Measurements from ENCODE around the gene NDE1.
"Not testable (repeated sequence)": the region's sequence is repeated elsewhere in the genome, so short reads cannot be mapped to it uniquely, and the experiment has no call there.

Gene NDE1, protein sequence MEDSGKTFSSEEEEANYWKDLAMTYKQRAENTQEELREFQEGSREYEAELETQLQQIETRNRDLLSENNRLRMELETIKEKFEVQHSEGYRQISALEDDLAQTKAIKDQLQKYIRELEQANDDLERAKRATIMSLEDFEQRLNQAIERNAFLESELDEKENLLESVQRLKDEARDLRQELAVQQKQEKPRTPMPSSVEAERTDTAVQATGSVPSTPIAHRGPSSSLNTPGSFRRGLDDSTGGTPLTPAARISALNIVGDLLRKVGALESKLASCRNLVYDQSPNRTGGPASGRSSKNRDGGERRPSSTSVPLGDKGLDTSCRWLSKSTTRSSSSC

DNA sequence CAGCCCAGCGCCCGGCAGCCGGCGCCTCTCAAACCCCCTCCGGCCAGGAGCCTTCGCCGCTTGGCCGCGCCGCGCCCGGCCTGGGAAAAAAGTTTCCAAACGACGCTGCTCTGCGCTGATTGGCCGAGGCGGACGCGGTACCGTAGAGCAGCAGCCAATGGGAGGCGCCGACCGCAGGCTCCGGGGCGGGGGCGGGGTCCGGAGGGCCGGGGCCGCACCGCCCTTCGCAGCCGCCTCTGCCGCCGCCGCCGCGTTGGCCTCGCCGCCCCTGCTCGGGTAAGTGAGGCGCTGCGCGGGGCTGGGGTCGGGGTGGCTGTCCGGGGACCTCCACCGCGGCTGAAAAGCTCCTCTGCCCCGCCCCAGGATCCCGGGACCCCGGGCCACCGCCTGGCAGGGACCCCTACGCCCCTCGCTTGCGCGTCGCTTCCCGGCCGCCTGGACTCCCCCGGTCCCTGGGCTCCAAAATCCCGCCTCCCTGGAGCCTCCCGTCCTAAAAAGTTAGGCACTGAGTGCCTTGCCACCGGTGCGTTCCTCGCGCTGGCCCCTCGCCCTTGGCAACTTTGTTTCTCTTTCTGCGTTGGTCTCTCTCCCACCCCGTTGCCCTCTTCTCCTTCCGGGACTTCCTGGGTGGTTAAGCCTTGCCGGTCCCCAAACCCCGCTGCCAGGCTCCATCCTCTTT, at the start of gene NDE1:
Gene NDE1, plus strand, starts transcription at position 227 of the 679 bp plus-strand sequence. CDS start 14,534 bp downstream, outside the sequence.
- H3K27me3 ChIP-seq (ENCODE audit: low read depth, low read length): no peaks in the 10 kb centered on the region
- H3K36me3 ChIP-seq (ENCODE audit: control insufficient read depth in 1 of 2, insufficient read depth in 2 of 2, low read length in 2 of 2): no peaks in the 10 kb centered on the region
- H3K27ac ChIP-seq (ENCODE audit: low read length): peak within 1 kb of the TSS; percentile 87
- H3K4me3 ChIP-seq (ENCODE audit: low read depth in 1 of 2, low read length in 2 of 2): peak within 1 kb of the TSS; percentile 82 to 84
- H3K4me1 ChIP-seq (ENCODE audit: control insufficient read depth in 1 of 2, insufficient read depth in 2 of 2, low read length in 2 of 2): peaks cover 2 to 48% of the 10 kb centered on the region in 2 donors
- no peaks in the 10 kb centered on the region for H3K9me3 ChIP-seq (ENCODE audit: control insufficient read depth in 1 of 2, low read length in 2 of 2)

DNA sequence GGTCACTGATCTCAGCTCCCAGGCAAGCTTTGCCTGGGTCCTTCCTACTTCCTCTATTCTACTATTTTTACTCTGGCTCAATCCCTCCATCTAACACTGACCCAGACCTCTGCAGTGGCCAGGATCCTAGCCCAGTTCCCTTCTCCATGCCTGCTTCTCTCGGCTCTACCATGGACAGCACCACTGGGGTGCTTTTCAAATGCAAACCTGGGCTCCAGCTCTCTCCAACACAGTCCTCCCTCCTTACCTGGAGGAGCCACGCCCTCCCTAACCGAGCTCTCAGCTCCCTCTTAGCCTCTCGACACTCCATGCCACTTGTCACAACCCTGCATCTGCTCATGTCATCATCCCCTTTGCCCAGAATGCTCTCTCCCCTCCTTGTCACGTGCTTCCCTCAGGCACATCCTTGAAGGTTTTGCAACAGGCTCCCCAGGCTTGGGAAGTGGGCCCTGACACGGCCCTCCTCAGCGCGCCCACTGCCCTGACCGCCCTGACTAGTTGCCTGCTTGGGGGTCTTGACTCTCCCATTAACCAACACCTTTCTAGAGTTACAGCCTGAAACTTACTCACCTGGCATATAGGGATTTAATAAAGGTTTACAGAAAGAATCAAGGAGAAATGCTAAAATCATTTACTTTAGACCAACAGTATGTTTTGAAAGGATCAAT, 48.7 kb upstream of the NDE1 start:
- H3K4me3 ChIP-seq (ENCODE audit: low read depth in 1 of 2, low read length in 2 of 2): no peak overlapping the region
- H3K27me3 ChIP-seq (ENCODE audit: low read depth, low read length): no peaks in the 10 kb centered on the region
- H3K4me1 ChIP-seq (ENCODE audit: control insufficient read depth in 1 of 2, insufficient read depth in 2 of 2, low read length in 2 of 2): no peaks in the 10 kb centered on the region
- peaks cover 60 to 93% of the 10 kb centered on the region in 2 donors for H3K36me3 ChIP-seq (ENCODE audit: control insufficient read depth in 1 of 2, insufficient read depth in 2 of 2, low read length in 2 of 2)
- no peaks in the 10 kb centered on the region for H3K9me3 ChIP-seq (ENCODE audit: control insufficient read depth in 1 of 2, low read length in 2 of 2)
- no peak overlapping the region for H3K27ac ChIP-seq (ENCODE audit: low read length)

DNA sequence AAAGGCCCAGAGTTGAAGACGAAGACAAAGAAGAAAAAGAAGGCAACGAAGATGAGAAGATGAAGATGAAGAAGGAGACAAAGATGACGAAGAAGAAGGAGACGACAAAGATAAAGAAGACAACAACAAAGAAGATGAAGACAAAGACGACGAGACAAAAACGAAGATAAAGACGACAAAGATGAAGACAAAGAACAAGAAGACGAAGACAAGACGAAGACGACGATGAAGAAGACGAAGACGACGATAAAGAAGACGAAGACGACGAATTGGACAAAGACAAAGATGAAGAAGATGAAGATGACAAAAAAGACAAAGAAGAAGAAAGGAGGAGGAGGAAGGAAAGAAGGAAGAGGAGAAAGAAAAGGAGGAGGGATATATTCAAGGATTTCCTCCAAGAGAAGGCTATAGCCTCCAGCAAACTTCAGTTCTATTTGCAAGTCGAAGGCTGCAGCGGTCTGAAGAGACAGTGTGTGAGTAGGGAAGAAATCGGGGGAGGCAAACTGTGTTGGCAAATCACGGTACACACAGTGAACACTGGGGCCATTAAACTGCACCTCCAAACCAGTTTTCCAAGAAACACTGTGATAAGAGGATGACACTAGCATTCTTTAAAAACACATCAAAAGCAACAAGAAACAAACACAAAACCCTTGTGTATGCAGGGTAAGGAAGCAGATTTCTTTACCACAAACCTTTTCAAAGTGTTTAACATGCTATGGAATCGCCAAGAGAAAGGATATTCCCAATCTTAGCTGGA, 47.6 kb upstream of the NDE1 start:
- no peaks in the 10 kb centered on the region for H3K9me3 ChIP-seq (ENCODE audit: control insufficient read depth in 1 of 2, low read length in 2 of 2)
- H3K4me3 ChIP-seq (ENCODE audit: low read depth in 1 of 2, low read length in 2 of 2): no peak overlapping the region
- H3K4me1 ChIP-seq (ENCODE audit: control insufficient read depth in 1 of 2, insufficient read depth in 2 of 2, low read length in 2 of 2): no peaks in the 10 kb centered on the region
- no peaks in the 10 kb centered on the region for H3K27me3 ChIP-seq (ENCODE audit: low read depth, low read length)
- peaks cover 57 to 90% of the 10 kb centered on the region in 2 donors for H3K36me3 ChIP-seq (ENCODE audit: control insufficient read depth in 1 of 2, insufficient read depth in 2 of 2, low read length in 2 of 2)
- H3K27ac ChIP-seq (ENCODE audit: low read length): no peak overlapping the region

DNA sequence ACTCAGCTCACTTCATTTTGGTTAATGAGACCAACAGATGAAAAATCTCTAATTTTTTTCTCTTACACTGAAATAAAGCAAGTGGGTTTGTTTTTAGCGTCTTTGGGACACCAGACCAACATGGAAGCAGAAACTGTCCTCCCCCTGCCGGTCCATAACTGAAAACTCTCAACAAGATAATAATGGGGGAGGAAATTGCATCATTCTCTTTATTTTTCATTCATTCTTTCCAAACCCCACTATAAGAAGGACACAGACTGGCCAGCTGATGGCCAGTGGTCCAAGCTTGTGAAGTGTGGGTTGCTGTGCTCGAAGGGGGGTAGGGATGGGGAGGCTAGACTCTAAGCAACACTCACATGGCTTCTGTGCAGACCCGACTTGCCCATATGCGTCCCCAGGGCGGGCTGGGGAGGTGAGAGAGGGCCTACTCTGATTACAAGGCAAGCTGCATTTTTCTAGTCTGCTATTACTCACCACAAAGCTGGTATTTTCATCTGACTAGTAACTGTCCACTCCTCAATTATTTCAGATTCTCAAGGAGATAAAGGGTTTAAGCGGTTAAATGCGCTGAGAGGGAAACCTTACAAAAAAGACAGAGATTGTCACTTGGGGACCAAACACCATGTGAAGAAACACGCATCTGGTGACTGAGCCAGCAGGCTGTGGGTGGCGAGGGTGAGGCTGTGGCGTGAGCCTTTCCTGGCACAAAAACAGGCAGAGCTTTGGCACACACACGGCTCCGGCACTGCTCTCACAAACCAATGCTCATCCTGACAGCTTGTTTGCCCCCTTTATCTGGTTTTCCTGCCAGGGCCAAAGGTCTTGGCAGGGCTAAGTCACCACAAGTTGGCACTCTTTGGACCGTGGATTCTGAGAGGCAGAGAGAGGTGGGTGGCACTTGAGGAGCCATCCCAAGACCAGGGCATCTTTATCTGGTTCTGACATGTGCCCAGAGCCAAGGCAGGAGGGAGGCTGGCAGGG, 45.3 kb upstream of the NDE1 start:
- Histone ChIP-seq H3K36me3 (ENCODE audit: control insufficient read depth in 1 of 2, insufficient read depth in 2 of 2, low read length in 2 of 2) (peaks cover 57 to 84% of the 10 kb centered on the region in 2 donors), H3K27ac (ENCODE audit: low read length) (no peak overlapping the region), H3K4me3 (ENCODE audit: low read depth in 1 of 2, low read length in 2 of 2) (no peak overlapping the region), H3K4me1 (ENCODE audit: control insufficient read depth in 1 of 2, insufficient read depth in 2 of 2, low read length in 2 of 2) (no peaks in the 10 kb centered on the region), H3K27me3 (ENCODE audit: low read depth, low read length) (no peaks in the 10 kb centered on the region), H3K9me3 (ENCODE audit: control insufficient read depth in 1 of 2, low read length in 2 of 2) (no peaks in the 10 kb centered on the region)

DNA sequence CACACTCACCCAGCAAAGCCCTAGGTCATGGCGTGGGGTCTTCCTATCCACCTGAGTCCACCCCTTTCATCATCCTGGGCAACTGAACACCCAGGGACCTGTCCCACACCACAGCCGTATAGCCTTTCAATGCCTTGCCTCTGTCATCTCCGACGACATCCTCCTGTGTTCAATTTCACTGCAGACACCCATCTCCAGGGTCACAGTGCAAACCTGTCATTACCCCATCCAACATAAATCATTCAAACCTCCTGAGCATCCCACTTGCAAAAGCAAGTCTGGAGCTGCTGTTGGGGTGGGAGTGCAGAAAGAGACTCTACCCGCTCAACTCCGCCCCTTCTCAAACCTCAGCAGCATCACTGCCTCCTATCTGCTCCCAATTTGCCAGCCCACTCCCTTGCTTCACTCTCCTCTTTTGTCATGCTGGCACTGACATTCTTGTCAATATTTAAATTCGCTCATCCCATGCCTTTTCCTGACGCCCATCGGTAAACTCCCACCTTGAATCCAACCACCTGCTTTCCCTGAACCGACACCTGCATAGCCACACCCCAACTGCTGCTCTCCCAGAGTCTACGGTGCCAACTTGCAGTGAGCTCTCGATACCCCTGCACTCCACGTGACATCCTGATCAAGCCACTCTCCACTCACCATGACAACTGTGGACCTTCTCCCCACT, 44.1 kb upstream of the NDE1 start:
- Histone ChIP-seq H3K9me3 (ENCODE audit: control insufficient read depth in 1 of 2, low read length in 2 of 2) (no peaks in the 10 kb centered on the region), H3K4me3 (ENCODE audit: low read depth in 1 of 2, low read length in 2 of 2) (no peak overlapping the region), H3K36me3 (ENCODE audit: control insufficient read depth in 1 of 2, insufficient read depth in 2 of 2, low read length in 2 of 2) (peaks cover 57 to 83% of the 10 kb centered on the region in 2 donors), H3K4me1 (ENCODE audit: control insufficient read depth in 1 of 2, insufficient read depth in 2 of 2, low read length in 2 of 2) (no peaks in the 10 kb centered on the region), H3K27me3 (ENCODE audit: low read depth, low read length) (no peaks in the 10 kb centered on the region), H3K27ac (ENCODE audit: low read length) (no peak overlapping the region)

DNA sequence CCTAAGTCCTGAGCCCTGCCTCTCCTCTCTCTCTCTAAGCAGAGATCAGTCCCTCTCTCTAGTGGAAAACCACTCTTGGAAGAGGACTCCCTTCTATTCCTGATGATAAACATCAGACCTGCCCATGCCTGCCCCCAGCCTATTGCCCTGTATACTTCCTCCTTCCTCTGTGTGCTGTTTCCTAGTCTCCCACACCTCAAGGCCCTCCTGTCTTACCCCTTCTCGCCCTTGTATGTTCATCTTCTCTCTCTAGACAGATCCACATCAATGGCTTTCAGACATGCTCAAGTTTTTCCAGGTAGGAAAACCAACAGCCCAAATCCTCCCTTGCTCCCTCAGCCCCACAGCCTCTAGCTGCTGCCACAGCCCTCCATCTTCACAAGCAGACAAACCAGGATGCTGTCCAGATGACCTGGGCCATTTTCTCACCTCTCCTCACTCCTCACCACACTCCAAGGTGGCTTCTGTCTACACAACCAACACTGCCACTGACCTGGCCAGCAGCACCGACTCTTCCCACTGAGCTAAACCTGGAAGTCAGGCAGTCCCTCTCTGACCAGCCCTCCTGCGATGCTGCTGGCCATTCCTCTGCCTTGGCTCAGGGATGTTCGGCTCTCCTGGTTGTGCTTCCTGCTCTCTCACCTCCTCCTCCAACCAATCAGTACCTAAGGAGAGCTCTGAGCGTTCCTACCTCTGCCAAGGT, 43.4 kb upstream of the NDE1 start:
- Histone ChIP-seq H3K4me3 (ENCODE audit: low read depth in 1 of 2, low read length in 2 of 2) (no peak overlapping the region), H3K4me1 (ENCODE audit: control insufficient read depth in 1 of 2, insufficient read depth in 2 of 2, low read length in 2 of 2) (no peaks in the 10 kb centered on the region), H3K9me3 (ENCODE audit: control insufficient read depth in 1 of 2, low read length in 2 of 2) (no peaks in the 10 kb centered on the region), H3K27ac (ENCODE audit: low read length) (no peak overlapping the region), H3K36me3 (ENCODE audit: control insufficient read depth in 1 of 2, insufficient read depth in 2 of 2, low read length in 2 of 2) (peaks cover 54 to 83% of the 10 kb centered on the region in 2 donors), H3K27me3 (ENCODE audit: low read depth, low read length) (no peaks in the 10 kb centered on the region)

DNA sequence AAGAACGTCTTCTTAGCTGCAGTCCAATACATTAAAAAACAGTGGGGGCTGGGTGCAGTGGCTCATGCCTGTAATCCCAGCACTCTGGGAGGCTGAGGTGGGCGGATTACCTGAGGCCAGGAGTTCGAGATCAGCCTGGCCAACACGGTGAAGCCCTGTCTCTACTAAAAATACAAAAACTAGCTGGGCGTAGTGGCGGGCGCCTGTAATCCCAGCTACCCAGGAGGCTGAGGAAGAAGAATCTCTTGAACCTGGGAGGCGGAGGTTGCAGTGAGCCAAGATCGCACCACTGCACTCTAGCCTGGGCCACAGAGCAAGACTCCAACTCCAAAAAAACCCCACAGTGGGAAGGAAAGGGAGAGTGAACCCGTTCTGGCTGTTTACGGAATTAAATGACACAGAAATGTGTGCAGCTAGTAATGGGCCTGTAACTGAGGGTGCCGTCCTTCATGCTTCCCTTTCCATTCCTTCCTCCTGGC, 42.8 kb upstream of the NDE1 start:
- H3K4me1 ChIP-seq (ENCODE audit: control insufficient read depth in 1 of 2, insufficient read depth in 2 of 2, low read length in 2 of 2); H3K9me3 ChIP-seq (ENCODE audit: control insufficient read depth in 1 of 2, low read length in 2 of 2); H3K4me3 ChIP-seq (ENCODE audit: low read depth in 1 of 2, low read length in 2 of 2); H3K27me3 ChIP-seq (ENCODE audit: low read depth, low read length); H3K27ac ChIP-seq (ENCODE audit: low read length): not testable (repeated sequence)
- H3K36me3 ChIP-seq (ENCODE audit: control insufficient read depth in 1 of 2, insufficient read depth in 2 of 2, low read length in 2 of 2): peaks cover 54 to 83% of the 10 kb centered on the region in 2 donors

DNA sequence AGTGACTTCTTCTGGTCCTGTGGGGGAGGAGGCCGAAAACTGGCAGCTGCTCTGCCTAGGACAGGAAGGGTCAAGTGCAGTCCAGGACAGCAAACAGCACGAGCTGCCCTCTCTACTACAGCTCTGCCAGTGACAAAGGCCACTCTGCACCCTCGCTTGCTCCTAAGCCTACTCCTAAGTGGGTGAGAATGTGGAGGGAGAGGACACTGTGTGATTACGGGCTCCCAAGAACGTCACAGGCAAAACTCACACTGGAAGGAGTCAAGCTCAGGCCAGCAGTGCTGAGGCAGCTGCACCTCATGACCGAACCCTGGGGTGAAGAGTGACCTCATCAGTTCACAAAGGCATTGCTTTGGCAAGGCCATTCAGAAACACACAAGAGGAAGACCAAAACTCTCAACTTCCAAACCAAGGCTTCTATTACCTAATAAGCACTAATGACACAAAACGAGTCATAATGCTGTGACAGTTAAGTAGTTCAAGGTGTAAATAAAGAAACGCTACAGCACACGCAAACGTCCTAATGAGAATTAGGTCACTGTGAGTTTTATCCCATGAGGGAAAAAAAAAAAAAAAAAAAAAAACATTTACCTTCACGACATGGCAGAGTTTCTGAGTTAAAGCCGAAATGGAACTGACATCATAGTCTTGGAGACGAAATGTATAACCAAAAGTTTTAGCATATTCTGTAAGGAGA, 42.2 kb upstream of the NDE1 start:
- H3K4me1 ChIP-seq (ENCODE audit: control insufficient read depth in 1 of 2, insufficient read depth in 2 of 2, low read length in 2 of 2): no peaks in the 10 kb centered on the region
- H3K27ac ChIP-seq (ENCODE audit: low read length): no peak overlapping the region
- no peaks in the 10 kb centered on the region for H3K27me3 ChIP-seq (ENCODE audit: low read depth, low read length)
- H3K4me3 ChIP-seq (ENCODE audit: low read depth in 1 of 2, low read length in 2 of 2): no peak overlapping the region
- H3K36me3 ChIP-seq (ENCODE audit: control insufficient read depth in 1 of 2, insufficient read depth in 2 of 2, low read length in 2 of 2): peaks cover 54 to 83% of the 10 kb centered on the region in 2 donors
- no peaks in the 10 kb centered on the region for H3K9me3 ChIP-seq (ENCODE audit: control insufficient read depth in 1 of 2, low read length in 2 of 2)
